Endothelial cell of umbilical vein (primary cell): ENCODE data around the gene STARD13. TPM values are rescaled to one million over a fixed set of nuclear protein-coding genes. Genes with fewer than 3 reads are reported as not detected.

ENCODE experiments used
- BruUV-seq: library from RNA; stranded (reverse); fragments of 400-500 nt; replicated peaks from 2 replicates; lab custom pipeline; 2021; lab: Mats Ljungman, UMichigan
- CTCF ChIA-PET: fragments of 300-600, 350-600 bp; sonication (Branson Sonifier 250); formaldehyde crosslinking; loops from one replicate; lab custom pipeline; 2021; ENCODE audit warnings: antibody characterized with exemption, inconsistent platforms; lab: Charles Lee
- POLR2A ChIA-PET: fragments of 300-600, 350-600 bp; sonication (Branson Sonifier 250); formaldehyde crosslinking; loops from one replicate; lab custom pipeline; 2021; ENCODE audit warnings: antibody characterized with exemption, inconsistent platforms; lab: Charles Lee
- DNase-seq: peaks from one replicate; pipeline ENCODE4 v3.0.0-alpha.2; 2011; ENCODE audit warnings: low read depth, low spot score
- FAIRE-seq: peaks from 2 replicates; lab custom pipeline; 2011; peaks lifted over from hg19 to GRCh38; lab: Jason Lieb, UNC
- H2AFZ ChIP-seq: 2 replicates; pipeline ENCODE4 v1.6.0; 2012; ENCODE audit warnings: low read depth, low read length, control low read depth, inconsistent platforms
- H3K27ac ChIP-seq: 2 replicates; pipeline ENCODE4 v1.5.1; 2011; ENCODE audit warnings: low read depth, mild to moderate bottlenecking, control low read depth, low read length, moderate library complexity; ENCODE audit not compliant: insufficient read depth
- H3K27me3 ChIP-seq, 2 experiments: 2 replicates each; pipeline versions ENCODE4 v1.6.0 to v1.6.1; 2011; ENCODE audit warnings: low read length in 2 of 2, mixed read lengths in 1 of 2; ENCODE audit not compliant: control insufficient read depth in 2 of 2, insufficient read depth in 2 of 2
- H3K36me3 ChIP-seq, 2 experiments: 2 replicates in 1 of 2; 3 replicates in 1 of 2; pipeline ENCODE4 v1.5.1; 2011; ENCODE audit warnings: low read length in 2 of 2, mild to moderate bottlenecking in 1 of 2, moderate library complexity in 1 of 2; ENCODE audit not compliant: control insufficient read depth in 2 of 2, insufficient read depth in 2 of 2; ENCODE audit errors: extremely low read depth in 1 of 2
- H3K4me1 ChIP-seq: 3 replicates; pipeline ENCODE4 v1.5.1; 2011; ENCODE audit warnings: mild to moderate bottlenecking, low read length; ENCODE audit not compliant: control insufficient read depth, insufficient read depth; ENCODE audit errors: extremely low read depth
- H3K4me2 ChIP-seq: 2 replicates; pipeline ENCODE4 v1.6.1; 2011; ENCODE audit warnings: low read length, control low read depth, mixed read lengths; ENCODE audit not compliant: insufficient read depth
- H3K4me3 ChIP-seq, 3 experiments: fragments of 200-600 bp in 1 of 3; sonication (generic), shearing (Covaris generic) in 1 of 3; replicated peaks in 1 of 3; 2 replicates each; pipeline ENCODE4 v1.5.1; 2011 to 2016; ENCODE audit warnings: control low read depth in 3 of 3, low read length in 3 of 3, mild to moderate bottlenecking in 2 of 3, inconsistent platforms in 1 of 3, low read depth in 1 of 3, moderate library complexity in 1 of 3; ENCODE audit not compliant: insufficient read depth in 1 of 3
- H3K79me2 ChIP-seq: 2 replicates; pipeline ENCODE4 v1.6.0; 2012; ENCODE audit warnings: low read length, inconsistent platforms; ENCODE audit not compliant: control insufficient read depth, insufficient read depth
- H3K9ac ChIP-seq: replicated peaks from 2 replicates; pipeline ENCODE3; 2011; ENCODE audit warnings: low read length, control low read depth; ENCODE audit not compliant: insufficient read depth; ENCODE audit errors: extremely low read depth
- H3K9me1 ChIP-seq: replicated peaks from 3 replicates; pipeline ENCODE4 v1.6.0; 2011; ENCODE audit warnings: mild to moderate bottlenecking, low read length; ENCODE audit not compliant: control insufficient read depth, insufficient read depth; ENCODE audit errors: extremely low read depth
- H3K9me3 ChIP-seq: replicated peaks from 2 replicates; pipeline ENCODE4 v1.5.1; 2012; ENCODE audit warnings: low read length, inconsistent platforms; ENCODE audit not compliant: control insufficient read depth, insufficient read depth
- H4K20me1 ChIP-seq: replicated peaks from 2 replicates; pipeline ENCODE3; 2011; ENCODE audit warnings: mild to moderate bottlenecking, low read length; ENCODE audit not compliant: control insufficient read depth, insufficient read depth; ENCODE audit errors: extremely low read depth
- CTCF ChIP-seq, 2 donors: IDR thresholded peaks; 1 replicate in 1 of 2; 2 replicates in 1 of 2; pipeline ENCODE4 v1.5.1; 2011; ENCODE audit warnings: low read length in 2 of 2, mild to moderate bottlenecking in 2 of 2, moderate library complexity in 2 of 2, control low read depth in 1 of 2, inconsistent platforms in 1 of 2, low read depth in 1 of 2; ENCODE audit not compliant: insufficient read depth in 1 of 2; ENCODE audit errors: extremely low read depth in 1 of 2
- GATA2 ChIP-seq: IDR thresholded peaks from 2 replicates; pipeline ENCODE4 v1.7.0; 2011; ENCODE audit warnings: low read depth, mild to moderate bottlenecking, moderate library complexity, mixed read lengths, low read length; ENCODE audit not compliant: insufficient read length, insufficient read depth
- MYC ChIP-seq: IDR thresholded peaks from one replicate; pipeline ENCODE4 v1.6.1; 2011; ENCODE audit warnings: mild to moderate bottlenecking, low read depth, low read length
- POLR2AphosphoS5 ChIP-seq: IDR thresholded peaks from 2 replicates; pipeline ENCODE4 v1.6.1; 2012; ENCODE audit warnings: low read depth, mild to moderate bottlenecking, control low read depth, low read length, moderate library complexity; ENCODE audit not compliant: insufficient read depth
- dilution Hi-C: fragments of 300-500 bp; cut with MboI; formaldehyde crosslinking; loops from one replicate; pipeline ENCODE4 v1.15.0; 2019; ENCODE audit warnings: low sequenced_read_pairs; ENCODE audit not compliant: extremely low pct_ligation_motif_present
- intact Hi-C: fragments of 100-400 bp; cut with micrococcal nuclease; formaldehyde crosslinking; loops from one replicate; pipeline ENCODE4 v1.10.0; 2022
- polyA plus RNA-seq, 4 experiments: library from polyadenylated mRNA; depleted of rRNA in 3 of 4; stranded (reverse) in 3 of 4; unstranded in 1 of 4; fragments of >200 nt; gene quantifications; 2 replicates each; pipeline versions ENCODE4 v1.2.1 to v1.2.3, GENCODE V29; 2011 to 2012; ENCODE audit warnings: missing spikeins in 1 of 4
- total RNA-seq: library from RNA; stranded (reverse); gene quantifications from 2 replicates; pipeline ENCODE4 v1.2.3, GENCODE V29; 2021

STARD13 gene
- total and polyA plus RNA-seq, 2 donors (not counting 3 experiments of a cell fraction or from before 2014, with no cell fraction given), result 11.0 to 47.7 TPM

- intact Hi-C loops (loop anchor here (2.0 kb wide), 1 partner anchor 420 kb away; no protein-coding TSS in a partner anchor), dilution Hi-C loops (no loop called here)
- CTCF ChIA-PET, result interaction anchor here (1.0 to 1.5 kb wide), 2 partner anchors 20 to 38 kb away, joined by 3 to 5 read pairs; no protein-coding TSS in a partner anchor
- TF ChIP-seq GATA2 (peak; percentile 54), MYC (no peak), CTCF (IDR thresholded peaks at IDR 0.05; ENCODE audit: extremely low read depth in 1 of 2, insufficient read depth in 1 of 2, low read depth in 1 of 2, low read length in 2 of 2) (no peak), POLR2AphosphoS5 (no peak)
- Histone ChIP-seq H3K36me3 (peaks cover 4 to 8% of the 10 kb centered on the region in 2 experiments), H3K27me3 (no peaks in the 10 kb centered on the region), H4K20me1 (no peaks in the 10 kb centered on the region), H3K9me3 (no peaks in the 10 kb centered on the region), H3K4me1 (peaks cover 51% of the 10 kb centered on the region), H3K79me2 (peaks cover 5% of the 10 kb centered on the region), H3K4me3 (no peak overlapping the region), H3K4me2 (peak overlapping the region; percentile 16), H3K9ac (no peak overlapping the region), H3K27ac (peak overlapping the region; percentile 22), H2AFZ (no peak overlapping the region), H3K9me1 (no peaks in the 10 kb centered on the region)
- peak; percentile 73 for FAIRE-seq
- no TSS peak for BruUV-seq
- POLR2A ChIA-PET, result interaction anchor here (0.6 kb wide), 1 partner anchor 157 kb away, joined by 10 read pairs; no protein-coding TSS in a partner anchor
- peak; percentile 65 for DNase-seq
Observed at GRCh38 chr13:33123066-33123859, 162.3 kb downstream of the STARD13 start.
